HG03575 (cell line): ENCODE data around the gene ZBTB5.
"Not testable (repeated sequence)": the region's sequence is repeated elsewhere in the genome, so short reads cannot be mapped to it uniquely, and the experiment has no call there.

Source experiments
- ATAC-seq: cut with Tn5 transposase; IDR thresholded peaks from one replicate; pipeline ENCODE4 v1.9.1; 2021; ENCODE audit not compliant: unreplicated experiment, insufficient number of reproducible peaks, low FRiP score; ENCODE audit errors: extremely low read depth

ZBTB5 gene

DNA sequence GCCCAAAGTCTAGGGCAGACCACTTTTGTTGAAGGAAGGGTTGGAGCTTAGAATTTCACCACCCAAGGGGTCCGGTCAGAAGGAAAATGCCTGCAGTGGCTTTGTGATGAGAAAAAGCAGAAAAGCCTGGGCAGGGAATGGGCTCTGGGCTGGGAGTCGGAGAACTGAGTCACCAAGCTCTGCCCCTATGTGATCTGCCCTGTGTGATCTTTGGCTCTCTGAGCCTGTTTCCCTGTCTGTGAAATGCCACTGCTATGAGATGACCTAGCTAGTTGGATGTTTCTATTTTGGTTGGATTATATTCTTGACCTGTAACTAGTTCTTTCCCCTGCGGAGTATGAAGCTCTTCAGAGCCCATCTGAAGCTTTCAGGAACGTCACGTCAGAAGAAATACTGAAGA, 30.3 kb upstream of the ZBTB5 start:
- no peak for ATAC-seq

DNA sequence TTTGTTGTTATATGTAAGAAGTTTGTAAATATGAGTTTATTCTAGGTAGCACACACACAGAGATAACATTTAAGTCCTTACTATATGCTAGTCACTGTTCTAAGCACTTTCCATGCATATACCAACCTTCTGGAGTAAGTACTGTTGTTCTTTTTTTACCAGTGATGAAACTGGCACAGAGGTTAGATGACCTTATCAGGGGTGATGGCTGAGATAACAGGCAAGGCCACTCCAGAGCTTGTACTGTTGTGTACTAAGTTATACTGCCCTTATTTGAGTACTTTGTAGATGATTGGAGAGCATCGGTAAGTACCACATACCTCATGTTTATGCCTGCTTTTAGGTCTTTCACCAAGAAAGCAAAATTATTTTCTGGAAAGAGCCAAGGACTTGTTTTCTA, 26.7 kb upstream of the ZBTB5 start:
- no peak for ATAC-seq

DNA sequence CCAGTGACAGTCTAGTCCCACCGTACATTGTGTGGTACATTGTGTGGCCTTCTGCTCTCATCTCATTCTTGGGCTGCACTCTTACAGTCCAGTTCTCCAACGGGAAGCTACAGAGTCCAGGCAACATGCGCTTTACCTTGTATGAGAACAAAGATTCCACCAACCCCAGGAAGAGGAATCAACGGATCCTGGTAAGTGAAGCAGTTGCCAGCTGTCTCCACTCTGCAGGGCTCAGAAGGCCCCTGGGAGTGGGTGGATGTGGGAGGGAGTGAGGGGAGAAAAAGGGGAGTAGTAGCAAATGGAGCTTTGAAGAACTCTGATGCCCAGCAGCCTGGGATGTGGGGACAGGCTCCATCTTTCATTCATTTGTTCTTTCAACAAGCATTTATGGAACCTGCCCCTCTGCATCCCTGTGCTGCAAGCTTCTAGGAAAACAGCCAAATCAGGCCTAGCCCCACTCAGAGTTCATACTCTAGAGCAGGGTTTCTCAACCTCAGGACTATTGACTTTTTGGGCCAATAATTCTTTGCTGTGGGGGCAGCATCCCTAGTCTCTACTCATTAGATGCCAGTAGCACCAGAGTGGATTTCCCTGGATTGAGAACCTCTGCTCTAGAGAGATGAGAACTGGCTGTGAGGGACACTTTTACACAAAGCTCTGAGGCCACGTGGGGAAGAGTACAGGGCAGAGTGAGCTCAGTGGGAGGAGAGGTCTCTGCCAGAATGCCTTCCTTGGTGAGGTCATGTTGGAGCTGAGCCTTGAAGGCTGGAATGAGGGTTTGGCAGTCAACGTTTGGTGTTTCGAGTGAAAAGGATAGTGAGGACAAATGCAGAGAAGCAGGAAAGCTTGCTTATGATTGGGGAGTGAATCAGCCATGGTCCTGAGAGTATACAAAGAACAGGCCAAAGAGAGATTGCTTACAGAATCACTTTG, 21.6 kb upstream of the ZBTB5 start:
- no peak for ATAC-seq

GRCh38 chr9:37486256-37486615, 21.0 kb upstream of the ZBTB5 start:
- no peak for ATAC-seq

- ATAC-seq = peak; percentile 65
These were observed 20.4 kb upstream of the ZBTB5 start, which contains the start of gene POLR1E for GRCh38 chr9:37485389-37486255. Gene POLR1E (plus strand): TSS chr9:37485948. CDS start chr9:37486048, 100 bp downstream.

GRCh38 chr9:37480759-37481158, 15.5 kb upstream of the ZBTB5 start:
- ATAC-seq = no peak

GRCh38 chr9:37477987-37478619, 12.9 kb upstream of the ZBTB5 start:
- not testable (repeated sequence) for ATAC-seq

- not testable (repeated sequence) for ATAC-seq
These were observed 12.2 kb upstream of the ZBTB5 start for GRCh38 chr9:37477443-37477842.

- ATAC-seq = no peak
These were observed 11.7 kb upstream of the ZBTB5 start for GRCh38 chr9:37476930-37477329.

DNA sequence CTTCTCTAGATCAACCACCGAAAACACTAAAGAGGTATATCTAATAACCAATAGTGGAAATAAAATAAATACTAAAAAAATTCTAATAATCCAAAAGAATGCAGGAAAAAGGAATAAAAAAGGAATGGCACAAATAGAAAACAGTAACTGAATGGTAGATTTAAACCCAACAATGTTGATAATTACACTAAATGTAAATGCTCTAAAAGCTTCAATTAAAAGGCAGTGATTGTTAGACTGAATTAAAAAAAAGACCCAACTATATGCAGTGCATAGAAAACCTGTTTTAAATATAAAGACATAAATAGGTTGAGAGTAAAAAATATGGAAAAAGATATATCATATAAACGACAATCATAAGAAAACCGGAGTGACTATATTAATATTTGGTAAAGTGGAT, 9.2 kb upstream of the ZBTB5 start:
- no peak for ATAC-seq

GRCh38 chr9:37473982-37474381, 8.7 kb upstream of the ZBTB5 start:
- not testable (repeated sequence) for ATAC-seq

GRCh38 chr9:37471942-37472684, 6.9 kb upstream of the ZBTB5 start:
- no peak for ATAC-seq

DNA sequence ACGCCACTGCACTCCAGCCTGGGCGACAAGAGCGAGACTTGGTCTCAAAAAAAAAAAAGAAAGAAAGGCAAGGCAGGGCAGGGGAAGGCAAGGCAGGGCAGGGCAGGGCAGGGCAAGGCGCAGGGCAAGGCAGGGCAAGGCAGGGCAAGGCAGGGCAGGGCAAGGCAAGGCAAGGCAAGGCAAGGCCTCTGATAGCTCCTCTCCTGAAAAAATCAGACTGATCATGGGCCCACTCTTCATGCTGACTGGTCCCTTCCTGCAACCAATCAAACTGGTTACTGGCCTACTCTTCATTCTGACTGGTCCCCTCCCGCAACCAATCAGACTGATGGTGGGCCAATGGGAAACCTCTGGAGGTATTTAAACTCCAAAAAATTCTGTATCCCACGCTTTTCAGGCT, 3.4 kb upstream of the ZBTB5 start:
- ATAC-seq = no peak

- ATAC-seq = not testable (repeated sequence)
These were observed 2.3 kb upstream of the ZBTB5 start for GRCh38 chr9:37467530-37467929.

- peak; percentile 1 for ATAC-seq
These were observed 923 bp upstream of the ZBTB5 start for GRCh38 chr9:37466037-37466709.

DNA sequence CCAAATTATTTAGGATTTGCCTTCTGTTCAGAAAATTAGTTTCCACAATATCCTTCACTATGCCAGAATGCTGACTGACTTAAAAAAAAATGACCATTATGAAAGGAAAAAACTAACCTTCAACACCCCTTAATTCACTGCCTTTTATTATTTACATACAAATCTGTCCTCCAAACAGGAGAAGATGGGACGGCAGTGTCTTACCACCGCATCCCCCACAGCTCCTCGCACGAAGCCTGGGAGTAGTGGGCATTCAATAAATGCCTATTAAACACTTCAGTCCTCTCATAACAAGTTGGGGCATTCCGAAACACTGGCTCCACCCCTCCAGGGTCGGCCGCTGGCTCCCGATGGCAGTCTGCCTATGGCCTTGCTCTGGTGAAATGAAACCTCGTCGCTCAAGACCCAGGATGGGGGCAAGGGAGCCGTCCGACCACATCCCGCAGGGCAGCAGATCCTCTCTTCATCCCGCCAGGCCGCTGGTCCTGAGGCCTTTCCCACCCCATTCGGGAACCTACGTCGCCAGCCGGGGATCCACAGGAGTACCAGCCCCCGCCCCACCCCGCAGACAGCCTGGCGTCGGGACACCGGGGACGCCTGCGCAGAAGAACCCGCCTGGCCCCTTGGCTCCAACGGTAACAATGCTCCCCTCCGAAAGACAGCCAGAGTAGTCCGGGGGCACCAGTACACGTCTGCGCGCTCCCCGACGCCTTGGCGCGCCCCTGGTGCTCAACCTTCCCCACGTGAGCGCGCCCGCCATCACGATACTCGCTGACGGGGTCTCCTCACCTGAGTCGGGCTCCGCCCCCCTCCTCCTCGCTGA, 613 bp downstream of the ZBTB5 start:
- ATAC-seq = peak; percentile 7

- no peak for ATAC-seq
These were observed 1.2 kb downstream of the ZBTB5 start for GRCh38 chr9:37464006-37464405.
